HUDEP-2 (cell line): Measurements from ENCODE around the gene METRNL.
A peak's percentile ranks its signal among the peaks of the same experiment; 100 is the strongest.
"Not testable (repeated sequence)": the region's sequence is repeated elsewhere in the genome, so short reads cannot be mapped to it uniquely, and the experiment has no call there.

Experiments
- DNase-seq, 76 experiments: peaks; one replicate each; lab custom pipeline; 2025; ENCODE audit not compliant: unreplicated experiment in 76 of 76; lab: John Stamatoyannopoulos, UW

The METRNL gene

DNA sequence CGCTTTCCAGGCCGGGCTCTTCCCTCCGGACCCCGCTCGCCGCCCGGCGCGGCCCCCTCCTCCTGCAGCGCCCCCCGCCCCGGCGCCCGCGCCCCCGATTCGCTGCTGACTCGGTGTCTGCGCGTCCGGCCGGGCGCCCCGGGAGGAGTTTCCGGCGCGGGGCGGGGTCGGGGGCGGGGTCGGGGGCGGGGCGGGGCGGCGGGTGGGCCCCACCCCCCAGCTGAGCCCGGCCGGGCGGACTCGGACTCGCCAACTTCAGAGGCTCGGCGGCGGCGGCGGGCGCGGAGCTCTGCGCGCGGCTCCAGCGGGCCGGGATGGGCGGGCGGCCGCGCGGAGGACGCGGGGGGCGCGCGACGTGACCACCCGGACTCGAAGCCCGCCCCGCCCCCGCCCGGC is at the start of gene METRNL:
TSS of gene METRNL (plus strand) at position 258 of the 396 bp plus-strand sequence. CDS start 207 bp downstream, outside the sequence.
- DNase-seq = peak in 55 of 76 experiments; percentile 5 to 67 (median 44)

GRCh38 chr17:83030432-83030831 is 49.0 kb upstream of the METRNL start:
- DNase-seq = no peak

- DNase-seq = no peak
These were observed 48.0 kb upstream of the METRNL start for GRCh38 chr17:83031321-83031945.

DNA sequence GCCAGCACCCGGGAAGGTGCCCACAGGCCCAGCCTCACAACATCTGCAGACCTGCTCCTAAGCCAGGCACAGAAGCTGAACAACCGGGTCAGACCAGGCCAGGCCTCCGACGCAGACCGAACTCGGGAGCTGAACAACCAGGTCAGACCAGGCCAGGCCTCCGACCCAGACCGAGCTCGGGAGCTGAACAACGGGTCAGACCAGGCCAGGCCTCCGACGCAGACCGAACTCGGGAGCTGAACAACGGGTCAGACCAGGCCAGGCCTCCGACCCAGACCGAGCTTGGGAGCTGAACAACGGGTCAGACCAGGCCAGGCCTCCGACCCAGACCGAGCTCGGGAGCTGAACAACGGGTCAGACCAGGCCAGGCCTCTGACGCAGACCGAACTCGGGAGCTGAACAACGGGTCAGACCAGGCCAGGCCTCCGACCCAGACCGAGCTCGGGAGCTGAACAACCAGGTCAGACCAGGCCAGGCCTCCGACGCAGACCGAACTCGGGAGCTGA is 47.4 kb upstream of the METRNL start:
- DNase-seq = not testable (repeated sequence)

DNA sequence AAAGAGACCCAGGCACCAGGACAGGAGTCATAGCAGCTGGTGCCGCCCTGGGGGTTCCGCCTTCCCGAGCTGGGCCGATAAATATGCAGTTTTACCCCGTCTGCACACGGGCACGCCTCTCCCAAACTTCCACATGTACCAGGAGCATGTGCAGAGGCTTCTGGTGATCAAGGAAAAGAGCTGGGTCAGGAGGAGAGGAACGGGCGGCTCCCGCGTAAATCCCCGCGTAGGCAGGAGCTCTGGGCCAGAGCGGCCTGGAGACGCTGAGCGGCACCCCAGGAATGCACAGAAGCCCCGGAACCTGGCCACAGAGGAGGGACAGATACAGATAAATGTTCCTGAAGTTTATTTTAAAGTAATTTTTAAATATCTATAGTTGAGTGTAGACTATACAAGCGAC is 46.6 kb upstream of the METRNL start:
- no peak for DNase-seq

DNA sequence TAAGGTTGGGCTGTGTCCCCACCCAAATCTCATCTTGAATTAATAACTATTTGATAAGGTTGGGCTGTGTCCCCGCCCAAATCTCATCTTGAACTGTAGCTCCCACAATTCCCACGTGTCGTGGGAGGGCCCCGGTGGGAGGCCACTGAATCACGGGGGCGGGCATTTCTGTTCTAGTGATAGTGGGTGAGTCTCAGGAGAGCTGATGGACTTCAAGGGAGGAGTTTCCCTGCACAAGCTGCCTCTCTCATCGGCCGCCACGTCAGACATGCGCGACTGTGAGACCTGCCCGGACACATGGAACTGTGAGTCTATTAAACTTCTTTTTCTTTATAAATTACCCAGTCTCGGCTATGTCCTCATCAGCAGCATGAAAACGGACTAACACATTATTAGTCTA is 44.9 kb upstream of the METRNL start:
- no peak for DNase-seq

- DNase-seq = no peak
These were observed 43.7 kb upstream of the METRNL start for GRCh38 chr17:83035722-83036121.

GRCh38 chr17:83036193-83036592 is 43.2 kb upstream of the METRNL start:
- DNase-seq = no peak

DNA sequence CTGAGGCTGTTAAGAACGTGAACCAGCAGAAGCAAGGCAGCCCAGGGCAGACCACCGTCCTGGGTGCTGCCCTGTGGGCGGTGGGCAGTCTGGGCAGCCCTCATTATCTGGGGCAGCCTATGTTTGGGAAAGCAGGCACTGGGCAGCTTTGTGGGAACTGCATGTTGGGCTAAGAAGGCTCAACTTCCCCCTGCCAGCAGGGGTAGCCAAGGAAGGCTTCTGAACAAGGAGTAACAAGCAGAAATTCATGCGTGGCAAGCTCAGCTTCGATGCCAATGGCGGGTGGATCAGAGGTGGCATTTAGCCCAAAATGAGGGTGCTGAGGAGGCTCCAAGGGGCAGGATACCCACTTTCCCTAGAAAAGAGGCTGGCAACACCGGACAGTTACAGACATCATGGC is 42.7 kb upstream of the METRNL start:
- DNase-seq = no peak

DNA sequence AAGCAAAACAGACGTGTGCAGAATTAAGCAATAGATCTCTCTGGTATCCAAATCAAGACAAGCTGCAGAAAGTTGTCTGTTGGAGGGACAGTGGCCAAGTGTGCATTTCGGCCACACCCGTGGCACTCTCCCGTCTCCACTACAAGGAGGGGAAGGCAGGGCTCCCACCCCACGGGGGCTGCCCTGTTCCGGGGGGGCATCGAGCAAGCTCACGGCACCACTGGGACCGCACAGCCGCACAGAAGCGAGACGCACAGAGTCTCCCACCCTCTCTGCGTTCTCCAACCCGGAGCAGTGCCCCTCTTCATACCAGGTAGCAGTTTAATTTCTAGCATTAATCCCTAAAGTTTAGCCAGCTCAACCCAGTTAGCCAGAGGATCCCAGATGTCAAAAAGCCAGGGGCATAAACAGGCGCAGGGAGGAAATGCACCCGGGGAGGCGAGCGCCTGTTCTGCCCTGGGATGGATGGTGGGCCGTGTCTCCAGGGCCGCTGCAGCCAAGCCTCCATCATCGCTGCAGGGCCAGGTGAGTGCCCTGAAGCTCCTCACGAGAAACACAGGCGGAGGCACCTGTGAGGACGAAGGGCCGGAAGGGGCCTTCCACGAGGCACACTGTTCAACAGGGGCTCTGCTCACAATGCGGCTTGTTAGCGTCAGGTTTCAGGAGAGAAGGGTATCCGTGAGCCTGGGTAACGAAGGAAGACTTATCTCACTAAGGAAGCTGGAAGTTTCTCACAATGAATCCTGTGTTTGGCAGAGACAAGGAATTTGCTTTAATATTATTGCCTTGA is 42.1 kb upstream of the METRNL start:
- DNase-seq = no peak

DNA sequence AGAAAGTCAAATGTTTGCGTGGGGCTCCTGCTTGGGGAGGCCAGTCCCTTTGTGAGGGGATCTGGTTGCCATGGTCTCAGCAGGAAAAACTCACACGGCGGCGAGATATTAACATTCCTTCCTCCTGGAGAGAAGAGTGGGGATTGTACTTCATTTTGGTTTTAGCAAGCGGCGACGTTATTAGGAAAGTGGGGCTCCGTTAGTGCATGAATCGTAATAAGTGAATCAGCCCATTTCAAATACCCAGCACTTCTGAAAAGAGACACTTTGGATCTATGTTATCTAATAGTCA is 41.6 kb upstream of the METRNL start:
- no peak for DNase-seq

DNA sequence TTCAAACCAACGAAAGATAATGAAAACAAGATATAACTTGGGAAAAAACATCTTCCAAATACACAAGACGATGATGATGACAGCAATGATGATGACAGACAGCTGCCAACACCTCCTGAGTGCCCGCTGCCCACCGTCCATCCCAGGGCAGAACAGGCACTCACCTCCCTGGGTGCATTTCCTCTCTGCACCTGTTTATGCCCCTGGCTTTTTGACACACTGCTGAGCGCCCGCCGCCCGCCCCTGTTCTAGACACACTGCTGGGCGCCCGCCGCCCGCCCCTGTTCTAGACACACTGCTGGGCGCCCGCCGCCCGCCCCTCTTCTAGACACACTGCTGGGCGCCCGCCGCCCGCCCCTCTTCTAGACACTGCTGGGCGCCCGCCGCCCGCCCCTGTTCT is 40.4 kb upstream of the METRNL start:
- DNase-seq = not testable (repeated sequence)

DNA sequence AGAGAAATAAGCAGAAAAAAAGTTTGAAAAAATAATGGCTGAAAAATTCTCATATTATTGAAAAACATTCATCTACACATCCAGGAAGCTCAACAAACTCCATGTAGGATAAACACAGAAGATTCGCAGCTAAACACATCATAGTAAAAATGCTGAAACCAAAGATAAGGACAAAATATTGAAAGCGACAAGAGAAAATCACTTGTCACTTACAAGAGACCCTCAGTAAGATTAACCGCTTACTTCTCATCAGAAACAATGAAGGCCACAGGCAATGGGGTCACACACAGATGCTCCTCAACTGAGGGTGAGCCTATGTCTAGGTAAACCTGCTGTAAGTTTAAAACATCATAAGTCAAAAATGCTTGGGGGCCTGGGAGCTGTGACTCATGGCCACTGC is 38.1 kb upstream of the METRNL start:
- no peak for DNase-seq

DNA sequence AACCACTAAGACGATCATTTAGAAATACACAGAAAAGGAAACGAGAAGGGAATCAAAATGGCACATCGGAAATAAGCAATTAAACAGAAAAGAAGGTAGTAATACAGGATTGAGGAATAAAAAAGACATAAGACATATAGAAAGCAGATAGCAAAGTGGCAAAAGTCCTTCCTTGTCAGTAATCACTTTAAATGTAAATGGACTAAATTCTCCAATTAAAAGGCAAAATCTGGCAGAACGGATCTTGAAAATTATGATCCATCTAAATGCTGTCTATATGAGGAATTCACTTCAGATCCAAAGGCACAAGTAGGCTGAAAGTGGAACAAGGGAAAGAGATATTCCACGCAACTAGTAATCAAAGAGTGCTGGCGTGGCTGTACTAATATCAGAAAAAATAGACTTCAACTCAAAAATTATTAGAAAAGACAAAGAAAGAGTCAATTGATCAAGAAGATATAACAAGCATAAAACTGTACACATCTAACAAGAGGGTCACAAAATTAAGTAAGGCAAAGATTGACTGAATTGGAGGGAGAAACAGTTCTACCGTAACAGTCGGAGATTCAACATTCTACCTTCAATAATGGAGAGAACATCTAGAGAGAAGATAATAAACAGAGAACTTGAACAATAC is 36.8 kb upstream of the METRNL start:
- DNase-seq = no peak

- not testable (repeated sequence) for DNase-seq
These were observed 34.9 kb upstream of the METRNL start for GRCh38 chr17:83044479-83044878.

GRCh38 chr17:83046448-83047181 is 32.8 kb upstream of the METRNL start:
- no peak for DNase-seq

DNA sequence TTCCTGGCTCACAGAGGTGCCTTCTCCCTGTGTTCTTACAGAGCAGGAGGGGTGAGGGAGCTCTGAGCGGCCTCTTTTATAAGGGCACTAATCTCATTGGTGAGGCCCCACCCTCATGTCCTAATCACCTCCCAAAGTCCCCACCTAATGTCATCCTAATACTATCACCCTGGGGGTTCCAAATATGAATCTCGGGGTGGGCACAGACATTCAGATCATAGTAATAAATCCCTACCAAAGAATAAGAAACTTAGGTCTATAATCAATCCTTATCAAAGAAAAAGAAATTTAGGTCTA is 32.3 kb upstream of the METRNL start:
- DNase-seq = no peak

- not testable (repeated sequence) for DNase-seq
These were observed 31.5 kb upstream of the METRNL start for GRCh38 chr17:83047818-83048475.

- no peak for DNase-seq
These were observed 28.6 kb upstream of the METRNL start for GRCh38 chr17:83050651-83051395.
